Measurements from ENCODE around the gene SERINC5. TPM values are rescaled to one million over a fixed set of nuclear protein-coding genes. Genes with fewer than 3 reads are reported as not detected.
"Not testable (repeated sequence)": the region's sequence is repeated elsewhere in the genome, so short reads cannot be mapped to it uniquely, and the experiment has no call there.

Gene SERINC5
- total RNA-seq, 1 experiment from 2014 or later, result 5.5 TPM

DNA sequence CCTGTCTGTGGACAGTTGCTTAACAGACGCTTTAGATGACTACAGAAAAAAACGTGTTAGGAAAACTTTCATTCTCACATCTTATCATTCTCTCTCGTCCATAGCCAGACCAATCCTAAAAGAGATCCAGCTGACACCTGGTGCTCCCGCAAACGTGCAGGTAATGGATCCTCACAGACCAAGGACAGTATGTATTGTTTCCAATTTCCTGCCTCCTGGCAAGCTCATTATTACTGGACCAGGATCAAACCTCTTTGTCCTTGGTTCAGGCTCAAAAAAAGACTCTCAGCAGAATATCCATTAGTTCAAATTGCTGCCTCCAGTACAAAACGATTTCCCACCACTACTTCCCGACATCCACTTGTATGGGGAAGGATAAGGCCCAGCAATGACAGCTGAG is 62.4 kb downstream of the SERINC5 start:
- DNase-seq, result no peak
- Histone ChIP-seq H3K4me3 (no peak overlapping the region), H3K9me3 (no peaks in the 10 kb centered on the region), H3K36me3 (no peaks in the 10 kb centered on the region), H3K27me3 (no peaks in the 10 kb centered on the region)

DNA sequence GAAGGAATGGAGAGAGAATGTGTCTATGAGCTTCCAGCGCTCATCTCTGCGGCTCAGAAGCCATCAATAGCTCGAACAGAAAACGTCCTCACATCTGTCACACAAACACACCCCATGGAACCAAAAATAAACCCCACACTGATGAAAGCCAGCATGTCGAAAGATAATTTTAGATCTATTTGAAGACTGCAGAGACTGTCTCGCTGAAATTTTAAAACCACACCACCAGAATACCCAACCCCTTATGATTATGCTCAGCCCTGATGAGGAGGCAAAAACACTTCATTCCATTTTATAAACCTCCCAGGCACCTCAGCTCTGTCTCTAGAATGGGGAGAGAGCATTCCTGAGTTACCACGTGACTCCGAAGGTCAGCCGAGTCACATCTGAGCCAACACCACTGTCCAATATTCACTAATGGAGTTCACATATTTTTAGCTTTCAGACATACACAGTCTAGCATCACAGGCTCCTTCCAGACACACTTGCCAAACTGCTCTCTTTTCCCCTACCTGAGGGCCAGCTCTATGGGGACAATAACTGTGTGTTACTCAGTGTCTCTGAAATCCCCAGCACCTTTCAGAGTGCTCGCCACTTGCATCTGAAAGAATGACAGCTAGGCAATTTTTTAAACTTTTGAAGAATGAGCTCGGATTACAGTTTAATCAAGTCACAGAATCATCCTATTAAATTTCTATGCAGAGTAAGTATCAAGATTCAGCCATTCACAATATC is 63.2 kb downstream of the SERINC5 start:
- peak; percentile 15 for DNase-seq

DNA sequence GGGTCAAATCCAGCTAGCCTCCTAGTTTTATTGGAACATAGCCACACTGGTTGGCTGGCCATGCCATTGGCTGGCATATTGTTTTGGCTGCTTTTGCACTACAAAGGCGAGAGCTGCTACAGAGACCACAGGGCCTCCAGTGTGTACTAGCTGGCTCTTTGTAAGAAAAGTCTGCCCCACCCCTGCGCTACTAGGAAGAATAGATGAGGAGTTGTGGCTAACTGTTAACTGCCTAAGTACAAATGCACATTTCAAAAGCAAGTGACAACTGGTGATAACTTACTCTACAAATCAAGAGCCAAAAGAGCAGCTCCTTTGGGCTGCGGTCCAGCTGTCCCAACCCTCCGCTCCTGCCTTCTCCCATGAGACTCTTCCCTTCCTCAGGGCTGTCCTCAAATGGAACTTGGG is 63.9 kb downstream of the SERINC5 start:
- no peaks in the 10 kb centered on the region for H3K9me3 ChIP-seq
- DNase-seq, result no peak
- H3K4me3 ChIP-seq, result no peak overlapping the region
- no peaks in the 10 kb centered on the region for H3K27me3 ChIP-seq
- no peaks in the 10 kb centered on the region for H3K36me3 ChIP-seq

More for the DNA sequence above, 63.2 kb downstream of the SERINC5 start:
- H3K36me3 ChIP-seq, result no peaks in the 10 kb centered on the region
- no peaks in the 10 kb centered on the region for H3K9me3 ChIP-seq
- no peak overlapping the region for H3K4me3 ChIP-seq
- H3K27me3 ChIP-seq, result no peaks in the 10 kb centered on the region

DNA sequence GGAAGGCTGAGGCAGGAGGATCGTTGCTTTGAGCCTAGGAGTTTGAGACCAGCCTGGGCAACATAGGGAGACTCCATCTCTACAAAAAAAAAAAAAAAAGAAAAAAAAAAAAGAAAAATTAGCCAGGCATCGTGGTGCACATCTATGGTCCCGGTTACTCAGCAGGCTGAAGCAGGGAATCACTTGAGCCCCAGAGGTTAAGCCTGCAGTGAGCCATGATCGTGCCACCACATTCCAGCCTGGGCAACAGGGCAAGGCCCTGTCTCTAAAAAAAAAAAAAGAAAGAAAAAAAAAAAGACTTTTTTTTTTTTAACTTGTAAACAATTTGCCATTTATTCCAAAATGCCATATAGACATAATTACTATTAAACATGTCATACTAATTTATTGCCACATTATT is 64.5 kb downstream of the SERINC5 start:
- Histone ChIP-seq H3K9me3 (no peaks in the 10 kb centered on the region), H3K36me3 (no peaks in the 10 kb centered on the region), H3K4me3 (no peak overlapping the region), H3K27me3 (no peaks in the 10 kb centered on the region)
- DNase-seq, result no peak

DNA sequence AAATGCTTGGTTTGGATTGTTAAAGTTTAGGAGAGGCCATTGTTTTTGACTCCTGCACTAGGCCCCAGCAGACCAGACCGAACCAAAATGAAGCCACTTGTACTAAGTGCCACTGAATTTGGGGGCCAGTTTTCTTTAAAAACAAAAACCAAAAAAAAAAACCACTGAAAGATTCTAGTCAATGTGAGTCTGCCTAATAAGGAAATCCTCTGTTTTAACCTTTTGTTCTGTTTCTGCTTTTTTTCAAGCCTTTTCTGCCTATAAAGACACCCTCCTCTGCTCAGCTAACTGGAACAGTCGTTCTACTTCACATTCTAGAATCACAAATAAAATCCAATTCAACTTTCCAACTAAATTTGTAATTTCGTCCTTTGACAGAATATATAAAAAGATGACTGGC is 64.9 kb downstream of the SERINC5 start:
- Histone ChIP-seq H3K9me3 (no peaks in the 10 kb centered on the region), H3K4me3 (no peak overlapping the region), H3K27me3 (no peaks in the 10 kb centered on the region), H3K36me3 (no peaks in the 10 kb centered on the region)
- no peak for DNase-seq

DNA sequence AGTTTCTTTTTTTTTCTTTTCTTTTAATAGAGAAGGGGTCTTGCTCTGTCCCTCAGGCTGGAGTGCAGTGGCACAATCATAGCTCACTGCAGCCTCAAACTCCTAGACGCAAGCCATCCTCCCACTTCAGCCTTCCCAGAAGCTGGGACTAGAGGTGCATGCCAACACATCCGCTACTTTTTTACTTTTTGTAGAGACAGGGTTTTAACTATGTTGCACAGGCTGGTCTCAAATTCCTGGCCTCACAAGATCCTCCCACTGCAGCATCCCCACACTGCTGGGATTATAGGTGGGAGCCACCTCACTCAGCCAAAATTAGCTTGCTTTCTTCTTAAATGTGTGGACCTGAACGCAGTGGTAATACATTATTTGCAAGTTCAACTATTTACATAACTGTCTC is 66.1 kb downstream of the SERINC5 start:
- no peaks in the 10 kb centered on the region for H3K36me3 ChIP-seq
- H3K9me3 ChIP-seq, result no peaks in the 10 kb centered on the region
- H3K4me3 ChIP-seq, result peak overlapping the region; percentile 36
- DNase-seq, result no peak
- H3K27me3 ChIP-seq, result no peaks in the 10 kb centered on the region

DNA sequence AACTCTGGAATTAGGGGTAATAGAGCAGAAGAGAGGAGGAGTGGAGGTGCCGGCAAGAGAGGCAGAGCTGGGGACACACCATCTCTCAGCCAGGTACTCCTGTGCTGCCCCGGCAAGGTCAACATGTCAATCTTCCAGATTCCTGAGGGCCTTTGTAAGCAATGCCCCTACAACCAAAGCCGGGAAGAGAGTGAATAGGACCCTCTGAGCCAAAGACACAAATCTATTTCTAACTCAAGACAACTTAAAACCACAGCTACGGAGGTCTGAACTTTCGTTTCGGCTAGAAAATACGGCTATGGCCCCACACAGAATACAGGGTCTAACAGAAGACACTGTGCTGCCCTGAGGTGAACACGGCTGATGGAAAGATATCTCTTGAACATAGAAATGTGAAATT is 66.6 kb downstream of the SERINC5 start:
- Histone ChIP-seq H3K36me3 (no peaks in the 10 kb centered on the region), H3K27me3 (no peaks in the 10 kb centered on the region), H3K4me3 (peak overlapping the region; percentile 36), H3K9me3 (no peaks in the 10 kb centered on the region)
- DNase-seq, result no peak

DNA sequence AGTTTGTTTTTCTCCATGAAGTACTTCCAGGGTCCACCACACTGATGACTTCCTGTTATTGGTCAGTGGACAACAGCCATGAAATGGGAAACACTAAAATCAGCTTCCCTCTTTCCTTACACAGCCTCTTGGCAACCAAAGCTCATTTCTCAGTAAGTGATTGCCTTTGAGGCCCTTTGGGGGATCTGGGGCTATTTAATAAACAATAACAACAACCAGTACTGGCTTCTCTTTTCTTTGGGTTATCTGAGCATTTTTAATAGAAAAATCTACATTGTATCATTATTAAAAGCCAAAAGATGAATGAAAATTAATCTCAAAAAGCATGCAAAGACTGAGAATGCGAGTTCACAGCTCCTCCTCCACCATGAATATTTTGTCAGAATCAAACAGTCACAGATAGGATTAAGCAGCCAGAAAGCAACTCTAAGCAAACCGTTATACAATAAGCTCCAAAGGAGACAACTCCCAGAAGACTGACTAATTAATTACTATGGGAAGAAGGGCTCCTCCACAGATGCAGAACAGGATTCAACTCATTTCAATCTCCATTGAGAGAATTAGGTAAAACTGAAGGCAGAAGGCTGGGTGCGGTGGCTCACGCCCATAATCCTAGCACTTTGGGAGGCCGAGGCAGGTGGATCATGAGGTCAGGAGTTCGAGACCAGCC is 68.3 kb downstream of the SERINC5 start:
- no peak for DNase-seq
- no peaks in the 10 kb centered on the region for H3K27me3 ChIP-seq
- no peaks in the 10 kb centered on the region for H3K36me3 ChIP-seq
- no peaks in the 10 kb centered on the region for H3K9me3 ChIP-seq
- no peak overlapping the region for H3K4me3 ChIP-seq

DNA sequence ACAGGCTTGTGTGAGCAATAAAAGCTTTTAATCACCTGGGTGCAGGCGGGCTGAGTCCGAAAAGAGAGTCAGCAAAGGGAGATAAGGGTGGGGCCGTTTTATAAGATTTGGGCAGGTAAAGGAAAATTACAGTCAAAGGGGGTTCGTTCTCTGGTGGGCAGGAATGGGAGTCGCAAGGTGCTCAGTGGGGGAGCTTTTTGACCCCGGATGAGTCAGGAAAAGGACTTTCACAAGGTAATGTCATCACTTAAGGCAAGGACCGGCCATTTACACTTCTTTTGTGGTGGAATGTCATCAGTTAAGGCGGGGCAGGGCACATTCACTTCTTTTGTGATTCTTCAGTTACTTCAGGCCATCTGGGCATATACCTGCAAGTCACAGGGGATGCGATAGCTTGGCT is 70.3 kb downstream of the SERINC5 start:
- not testable (repeated sequence) for DNase-seq, H3K4me3 ChIP-seq, H3K9me3 ChIP-seq

DNA sequence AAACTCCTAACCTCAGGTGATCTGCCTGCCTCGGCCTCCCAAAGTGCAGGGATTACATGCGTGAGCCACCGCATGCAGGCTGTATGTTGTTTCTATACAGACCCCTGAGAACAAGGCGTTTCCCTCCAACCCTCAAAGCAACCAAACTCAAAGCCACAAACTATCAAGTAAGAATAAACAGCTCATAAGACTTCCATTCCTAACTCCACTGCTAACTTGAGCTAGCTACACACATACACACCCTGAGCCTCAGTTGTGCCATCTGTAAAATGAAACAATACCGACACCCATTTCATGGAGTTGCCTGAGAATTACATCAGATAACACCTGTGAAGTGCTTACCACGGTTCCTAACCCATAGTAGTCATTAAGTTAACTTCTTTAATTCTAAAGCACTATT is 70.8 kb downstream of the SERINC5 start:
- no peaks in the 10 kb centered on the region for H3K9me3 ChIP-seq
- no peak for DNase-seq
- H3K36me3 ChIP-seq, result no peaks in the 10 kb centered on the region
- no peaks in the 10 kb centered on the region for H3K27me3 ChIP-seq
- H3K4me3 ChIP-seq, result no peak overlapping the region

More for the DNA sequence above, 70.3 kb downstream of the SERINC5 start:
- H3K36me3 ChIP-seq, H3K27me3 ChIP-seq: not testable (repeated sequence)

DNA sequence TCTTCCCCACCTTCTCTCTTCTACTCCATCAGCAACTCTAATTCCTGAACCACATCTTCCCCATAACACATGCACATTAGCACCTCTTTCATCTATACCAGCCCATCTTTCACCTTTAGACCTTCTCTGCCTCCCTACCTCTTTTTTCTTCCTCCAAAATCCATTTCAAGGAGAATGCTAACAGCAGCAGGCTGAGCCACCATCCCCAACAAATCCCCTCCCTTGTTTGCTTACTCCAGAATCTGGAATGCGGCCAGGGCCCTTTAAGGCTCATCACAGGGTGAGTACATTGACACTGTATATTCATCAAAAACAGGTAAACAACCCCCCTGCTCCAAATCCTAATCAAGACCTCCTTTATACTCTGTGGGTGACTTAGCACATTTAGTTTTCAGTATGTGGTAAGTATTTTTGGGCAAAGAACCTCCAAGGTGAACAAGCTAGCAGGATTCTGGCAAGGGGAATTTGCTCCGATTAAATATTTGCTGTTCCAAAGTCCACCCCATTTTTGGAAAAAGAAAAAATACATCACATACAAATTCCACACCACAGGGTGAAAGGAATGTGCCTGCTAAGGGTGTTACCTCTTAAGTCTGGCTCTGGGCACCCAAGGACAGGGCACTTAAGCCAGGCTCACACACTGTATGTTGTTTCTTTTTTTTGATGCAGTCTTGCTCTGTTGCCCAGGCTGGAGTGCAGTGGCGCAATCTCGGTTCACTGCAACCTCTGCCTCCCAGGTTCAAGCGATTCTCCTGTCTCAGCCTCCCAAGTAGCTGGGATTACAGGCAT is 71.4 kb downstream of the SERINC5 start:
- DNase-seq, result no peak
- Histone ChIP-seq H3K27me3 (no peaks in the 10 kb centered on the region), H3K36me3 (no peaks in the 10 kb centered on the region), H3K9me3 (no peaks in the 10 kb centered on the region), H3K4me3 (no peak overlapping the region)

DNA sequence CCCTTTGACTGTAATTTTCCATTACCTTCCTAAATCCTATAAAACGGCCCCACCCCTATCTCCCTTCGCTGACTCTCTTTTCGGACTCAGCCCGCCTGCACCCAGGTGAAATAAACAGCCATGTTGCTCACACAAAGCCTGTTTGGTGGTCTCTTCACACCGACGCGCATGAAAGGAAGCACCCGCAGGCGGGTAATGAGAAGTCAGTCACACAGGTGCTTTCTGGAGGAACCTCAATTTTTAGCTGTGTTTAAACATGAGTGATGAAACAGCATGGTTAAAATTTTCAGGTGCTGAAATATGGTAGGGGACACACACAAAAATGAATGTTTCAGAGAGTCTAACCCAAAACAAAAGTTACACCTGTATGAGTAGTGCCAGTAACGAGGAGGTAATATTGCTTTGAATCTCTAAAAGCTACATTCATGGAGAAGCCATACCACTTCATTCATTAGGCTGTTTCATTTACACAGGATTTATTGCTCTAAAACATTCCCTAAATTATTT is 72.1 kb downstream of the SERINC5 start:
- not testable (repeated sequence) for H3K27me3 ChIP-seq, H3K9me3 ChIP-seq, H3K36me3 ChIP-seq, DNase-seq, H3K4me3 ChIP-seq

DNA sequence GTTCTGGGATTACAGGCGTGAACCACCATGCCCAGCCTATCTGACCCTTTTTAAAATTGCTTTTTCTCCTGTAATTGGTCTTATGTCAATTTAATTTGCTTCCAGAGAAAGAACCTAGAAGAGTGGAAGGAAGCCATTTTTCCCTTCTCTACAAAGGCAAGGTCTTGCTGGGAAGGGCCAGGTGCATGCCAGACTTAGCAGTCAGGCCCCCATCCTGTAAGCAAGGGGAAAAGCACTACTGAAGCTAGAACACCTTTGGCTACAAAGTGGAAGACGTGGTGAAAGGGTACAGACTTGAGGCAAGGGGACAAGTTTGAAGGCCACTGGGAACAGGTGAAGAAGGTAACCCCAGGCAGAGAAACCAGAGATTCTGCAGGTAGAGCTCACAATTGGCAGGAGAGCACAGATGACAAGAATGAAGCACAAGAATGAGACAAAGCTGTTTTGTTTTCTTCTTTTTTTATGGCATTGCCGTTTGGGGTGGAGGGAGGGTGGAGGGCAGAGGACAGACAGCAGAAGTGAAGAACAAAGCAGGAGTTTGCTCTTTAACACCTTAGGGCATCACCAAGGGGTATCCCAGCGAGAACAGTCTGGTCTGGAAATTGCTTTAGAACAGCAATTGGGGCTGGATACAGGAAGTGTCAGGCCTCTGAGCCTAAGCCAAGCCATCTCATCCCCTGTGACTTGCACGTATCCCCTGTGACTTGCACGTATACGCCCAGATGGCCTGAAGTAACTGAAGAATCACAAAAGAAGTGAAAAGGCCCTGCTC is 72.9 kb downstream of the SERINC5 start:
- Histone ChIP-seq H3K4me3 (no peak overlapping the region), H3K36me3 (no peaks in the 10 kb centered on the region), H3K9me3 (no peaks in the 10 kb centered on the region), H3K27me3 (no peaks in the 10 kb centered on the region)
- no peak for DNase-seq

DNA sequence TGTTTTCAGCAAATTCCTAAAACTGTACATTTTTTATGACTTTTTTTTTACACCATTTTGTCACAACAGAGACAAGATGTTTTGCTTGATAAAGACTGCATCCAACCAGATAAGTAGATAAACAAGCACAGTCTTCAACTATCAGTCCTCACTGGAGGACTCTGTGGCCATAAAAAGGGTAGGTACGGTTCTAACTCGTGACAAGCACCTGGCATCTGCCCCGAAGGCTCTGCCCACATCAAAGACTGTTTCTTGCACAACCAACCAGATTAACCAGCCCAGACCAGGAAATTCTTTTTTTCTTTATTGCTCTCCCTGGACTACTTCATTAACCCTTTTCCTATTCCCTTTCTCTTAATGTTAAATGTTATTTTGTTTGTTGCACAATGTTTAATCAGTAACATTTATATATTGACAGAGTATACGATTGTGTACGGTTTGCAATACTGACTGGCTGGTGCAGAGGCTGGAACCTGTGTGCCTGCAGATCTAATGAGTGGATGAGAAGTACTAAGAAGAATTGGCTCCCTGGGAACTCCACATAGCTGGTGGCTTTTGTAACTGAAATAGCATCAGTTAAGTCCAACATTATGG is 74.1 kb downstream of the SERINC5 start:
- H3K9me3 ChIP-seq, result no peaks in the 10 kb centered on the region
- DNase-seq, result no peak

DNA sequence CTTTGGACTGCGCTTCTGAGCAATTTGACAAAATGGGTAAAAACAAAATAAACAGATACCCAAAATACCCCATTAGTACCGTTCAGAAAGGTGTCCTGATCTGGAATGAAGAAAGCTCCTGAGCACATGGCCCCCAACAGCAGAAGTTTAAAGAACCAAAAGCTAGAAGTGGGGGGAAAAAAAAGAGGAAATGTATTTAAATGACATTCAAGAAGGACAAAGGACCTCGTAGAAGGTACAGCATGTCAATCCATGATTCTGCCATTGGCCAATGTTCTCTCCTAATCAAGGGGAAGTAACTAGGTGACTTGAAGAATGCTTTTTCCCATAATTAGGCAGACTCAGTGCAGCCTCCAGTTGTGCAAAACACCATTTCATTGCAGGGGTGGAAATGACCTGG is 78.6 kb downstream of the SERINC5 start:
- no peak for DNase-seq
- H3K9me3 ChIP-seq, result no peaks in the 10 kb centered on the region
- H3K27me3 ChIP-seq, result no peaks in the 10 kb centered on the region
- no peak overlapping the region for H3K4me3 ChIP-seq
- no peaks in the 10 kb centered on the region; the same call in none of the 2 replicates for H3K36me3 ChIP-seq

More for the DNA sequence above, 74.1 kb downstream of the SERINC5 start:
- Histone ChIP-seq H3K36me3 (no peaks in the 10 kb centered on the region), H3K4me3 (no peak overlapping the region), H3K27me3 (no peaks in the 10 kb centered on the region)

DNA sequence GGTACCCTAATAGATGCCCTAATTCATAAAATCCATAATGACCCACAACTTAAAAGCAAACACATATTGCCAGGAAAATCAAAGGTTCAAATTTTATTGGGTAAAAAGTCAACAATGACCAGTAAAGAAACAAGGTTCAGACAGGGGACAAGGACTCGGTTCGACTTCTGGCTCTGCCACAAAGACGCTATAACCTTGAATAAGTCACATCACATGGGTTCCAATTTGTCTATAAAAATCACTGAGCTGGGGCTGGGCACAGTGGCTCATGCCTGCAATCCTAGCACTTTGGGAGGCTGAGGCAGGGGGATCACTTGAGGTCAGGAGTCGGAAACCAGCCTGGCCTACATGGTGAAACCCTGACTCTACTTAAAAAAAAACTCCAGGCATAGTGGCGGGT is 80.5 kb downstream of the SERINC5 start:
- Histone ChIP-seq H3K27me3 (no peaks in the 10 kb centered on the region), H3K9me3 (no peaks in the 10 kb centered on the region), H3K36me3 (no peaks in the 10 kb centered on the region; the same call in none of the 2 replicates), H3K4me3 (no peak overlapping the region)
- DNase-seq, result no peak
